ENCODE results near the gene TEKT5.
A peak's percentile ranks its signal among the peaks of the same experiment; 100 is the strongest.
"Not testable (repeated sequence)": the region's sequence is repeated elsewhere in the genome, so short reads cannot be mapped to it uniquely, and the experiment has no call there.

TEKT5 gene

GRCh38 chr16:10684511-10685151 is 10.1 kb downstream of the TEKT5 start:
- DNase-seq (ENCODE audit: low spot score): no peak

DNA sequence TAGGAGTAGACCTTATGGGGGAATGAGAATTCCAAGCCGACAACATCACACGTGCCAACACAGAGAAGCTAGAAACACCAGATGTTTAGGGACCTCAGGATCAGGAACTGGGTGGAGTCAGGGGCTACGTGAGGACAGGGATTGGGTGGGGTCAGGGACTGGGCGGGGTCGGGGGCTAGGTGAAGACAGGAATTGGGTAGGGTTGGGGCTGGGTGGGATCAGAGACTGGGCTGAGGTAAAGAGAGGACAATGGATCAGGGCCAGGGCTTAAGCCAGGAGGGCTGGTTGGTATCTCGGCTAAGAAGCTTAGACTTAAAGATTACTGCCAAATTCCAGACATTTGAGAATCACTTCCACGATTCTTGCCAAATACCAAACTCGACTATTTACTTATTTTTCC is 11.6 kb downstream of the TEKT5 start:
- no peak for DNase-seq (ENCODE audit: low spot score)

DNA sequence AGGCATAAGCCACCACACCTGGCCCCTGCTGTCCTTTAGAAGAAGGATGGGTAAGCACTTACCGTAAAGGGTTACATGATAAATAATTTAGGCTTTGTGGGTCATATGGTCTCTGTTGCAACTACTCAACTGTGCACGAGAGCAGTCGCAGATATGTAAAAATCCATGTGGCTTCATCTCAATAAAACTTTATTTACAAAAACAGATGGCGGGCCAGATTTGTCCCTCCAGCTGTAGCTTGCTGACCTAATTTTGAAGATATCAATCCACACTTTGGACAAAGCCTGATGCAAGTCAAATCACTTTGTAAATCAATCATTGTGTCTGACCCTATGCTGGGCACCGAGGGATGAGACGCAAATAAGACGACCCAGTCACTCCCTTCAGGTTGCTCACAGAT is 12.1 kb downstream of the TEKT5 start:
- DNase-seq (ENCODE audit: low spot score): no peak

DNA sequence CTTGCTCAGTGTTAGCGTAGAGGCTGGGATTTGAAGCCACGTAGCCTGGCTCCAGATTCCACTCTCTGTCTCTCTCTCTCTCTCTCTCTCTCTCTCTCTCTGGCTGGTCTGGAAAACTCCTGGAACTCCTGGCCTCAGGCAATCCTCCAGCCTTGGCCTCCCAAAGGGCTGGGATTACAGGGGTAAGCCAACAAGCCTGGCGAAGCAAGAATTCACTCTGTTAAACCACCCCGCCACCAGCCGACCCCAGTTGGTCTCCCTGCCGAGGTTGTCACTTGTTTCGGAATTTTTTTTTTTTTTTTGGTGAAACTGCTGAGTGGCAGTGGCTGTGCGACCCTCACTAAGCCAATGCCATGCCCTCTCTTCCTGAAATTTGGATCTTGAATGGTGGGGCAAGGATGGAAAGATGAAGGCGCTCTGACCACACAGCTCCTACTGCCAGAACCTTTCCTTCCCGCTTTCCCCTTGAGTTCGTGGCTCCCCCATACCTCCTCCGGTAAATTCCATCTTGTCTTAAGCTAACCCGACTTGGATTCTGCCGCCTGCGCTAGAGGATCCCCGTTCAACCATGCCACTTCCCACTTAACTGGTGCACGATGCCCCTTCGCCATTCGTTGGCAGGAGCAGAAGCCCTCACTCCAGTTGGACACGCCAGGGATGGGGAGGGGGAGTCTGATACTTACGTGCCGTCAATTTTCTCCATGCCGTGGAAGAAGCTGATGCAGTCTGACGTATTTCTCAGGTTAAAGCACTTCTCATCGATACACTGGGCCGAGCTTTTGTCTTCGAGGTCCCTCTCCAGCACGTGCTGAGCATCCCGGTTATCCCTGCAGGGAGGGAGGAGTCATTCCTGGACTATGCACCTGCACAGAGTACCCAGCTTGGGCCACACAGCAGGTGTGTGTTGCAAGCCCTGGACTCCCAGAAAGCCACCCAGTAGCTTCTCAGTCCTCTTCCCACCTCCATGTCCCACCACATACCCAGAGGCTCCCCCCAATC is 13.1 kb downstream of the TEKT5 start:
- DNase-seq (ENCODE audit: low spot score): no peak

- DNase-seq (ENCODE audit: low spot score): no peak
Measured at GRCh38 chr16:10679921-10680320, 14.8 kb downstream of the TEKT5 start.

DNA sequence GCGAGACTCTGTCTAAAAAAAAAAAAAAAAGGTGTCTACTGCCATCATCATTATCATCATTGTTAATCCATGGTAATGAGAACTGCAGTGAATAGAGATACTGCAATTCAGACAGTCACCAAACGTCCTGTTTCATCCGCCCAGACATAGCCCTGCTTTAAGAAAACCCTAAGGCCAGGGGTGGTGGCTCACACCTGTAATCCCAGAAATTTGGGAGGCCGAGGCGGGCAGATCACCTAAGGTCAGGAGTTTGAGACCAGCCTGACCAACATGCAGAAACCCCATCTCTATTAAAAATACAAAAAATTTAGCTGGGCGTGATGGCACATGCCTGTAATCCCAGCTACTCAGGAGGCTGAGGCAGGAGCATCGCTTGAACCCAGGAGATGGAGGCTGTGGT is 15.3 kb downstream of the TEKT5 start:
- DNase-seq (ENCODE audit: low spot score): not testable (repeated sequence)

DNA sequence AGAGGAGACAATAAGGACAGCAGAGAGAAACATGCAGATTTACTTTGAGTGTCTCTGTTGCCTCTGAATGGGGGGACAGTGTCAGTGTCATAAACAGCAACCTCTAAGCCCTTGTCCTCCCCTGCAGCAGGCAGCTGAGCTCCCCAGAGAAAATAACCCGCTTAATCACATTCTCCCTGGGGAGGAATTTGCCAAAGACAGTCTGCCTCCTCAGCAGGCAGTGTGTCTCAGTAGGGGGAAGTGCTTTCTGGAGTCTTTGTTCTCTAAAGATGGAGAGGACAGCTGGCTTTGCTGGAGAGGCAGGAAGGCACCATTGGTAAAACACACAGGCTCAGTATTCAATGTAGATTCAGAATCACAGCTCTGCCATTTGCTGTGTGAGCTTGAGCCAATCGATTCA is 16.1 kb downstream of the TEKT5 start:
- DNase-seq (ENCODE audit: low spot score): no peak

DNA sequence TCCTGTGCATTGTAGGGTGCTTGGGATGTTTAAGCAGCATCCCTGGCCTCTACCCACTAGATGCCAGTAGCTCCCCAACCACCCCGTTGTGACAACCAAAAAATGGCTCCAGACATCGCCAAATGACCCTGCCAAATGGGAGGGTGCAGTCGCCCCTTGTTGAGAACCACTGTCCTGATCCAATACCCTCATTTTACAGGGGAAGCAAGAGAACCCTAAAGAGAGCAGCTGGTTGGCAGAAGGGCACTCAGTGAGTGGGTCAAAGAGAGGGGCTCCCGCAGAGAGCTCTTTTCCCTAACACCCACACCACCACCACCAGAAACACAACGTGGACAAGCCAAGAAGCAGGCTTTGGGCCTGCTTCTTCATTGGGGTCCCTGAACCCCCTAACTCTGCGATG is 18.4 kb downstream of the TEKT5 start:
- DNase-seq (ENCODE audit: low spot score): no peak

DNA sequence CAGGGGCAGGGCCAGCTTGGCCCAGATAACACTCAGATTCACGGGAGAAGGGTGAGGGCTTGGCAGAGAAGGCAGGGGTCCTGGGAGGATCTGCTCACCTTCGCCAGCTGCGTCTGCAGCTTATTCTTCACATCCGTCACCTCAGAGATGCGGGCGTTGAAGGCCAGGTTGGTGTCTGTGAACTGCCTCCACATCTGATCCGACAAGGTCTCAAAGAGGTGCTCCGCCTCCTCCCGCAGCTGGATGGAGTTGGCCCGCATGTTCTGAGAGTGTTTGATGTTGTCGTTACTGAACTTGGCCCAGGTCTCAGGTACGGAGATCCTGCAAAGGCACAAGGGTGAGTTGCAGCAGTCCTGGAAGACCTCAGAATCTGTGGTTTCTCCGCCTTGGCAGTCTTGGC is 18.9 kb downstream of the TEKT5 start:
- DNase-seq (ENCODE audit: low spot score): no peak

- no peak for DNase-seq (ENCODE audit: low spot score)
Measured at GRCh38 chr16:10675216-10675615, 19.5 kb downstream of the TEKT5 start.

DNA sequence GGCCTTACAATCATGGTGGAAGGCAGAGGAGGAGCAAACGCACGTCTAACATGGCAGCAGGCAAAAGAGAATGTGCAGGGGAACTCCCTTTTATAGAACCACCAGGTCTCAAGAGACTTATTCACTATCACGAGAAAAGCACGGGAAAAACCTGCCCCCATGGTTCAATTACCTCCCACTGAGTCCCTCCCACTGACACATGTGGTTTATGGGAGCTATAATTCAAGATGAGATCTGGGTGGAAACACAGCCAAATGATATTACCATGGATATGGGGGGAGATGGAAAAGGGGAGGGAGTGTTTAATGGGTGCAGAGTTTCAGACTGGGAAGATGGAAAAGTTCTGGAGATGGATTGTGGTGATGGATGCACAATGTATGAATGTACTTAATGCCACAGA is 23.0 kb downstream of the TEKT5 start:
- DNase-seq (ENCODE audit: low spot score): no peak

- no peak for DNase-seq (ENCODE audit: low spot score)
Measured at GRCh38 chr16:10669791-10670190, 24.9 kb downstream of the TEKT5 start.

- peak; percentile 45 for DNase-seq (ENCODE audit: low spot score)
Measured at GRCh38 chr16:10668322-10669045, 26.2 kb downstream of the TEKT5 start.

GRCh38 chr16:10667239-10667638 is 27.5 kb downstream of the TEKT5 start:
- no peak for DNase-seq (ENCODE audit: low spot score)

DNA sequence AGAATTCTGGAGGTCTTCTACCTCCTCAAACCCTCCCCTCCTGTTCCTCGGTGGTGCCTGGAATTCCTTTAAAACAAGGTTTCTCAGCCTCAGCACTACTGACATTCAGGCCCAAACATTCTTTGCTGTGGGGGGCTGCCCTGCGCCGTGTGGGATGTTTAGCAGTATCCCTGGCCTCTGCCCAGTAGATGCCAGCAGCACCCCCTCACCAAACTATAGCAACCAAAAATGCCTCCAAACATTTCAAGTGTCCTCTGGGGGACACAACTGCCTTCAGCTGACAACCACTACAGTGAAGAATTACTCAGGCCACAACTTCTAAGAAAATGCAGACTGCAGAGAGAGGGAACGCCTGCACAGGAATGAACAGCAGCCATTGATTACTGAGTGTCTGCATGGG is 28.4 kb downstream of the TEKT5 start:
- no peak for DNase-seq (ENCODE audit: low spot score)

DNA sequence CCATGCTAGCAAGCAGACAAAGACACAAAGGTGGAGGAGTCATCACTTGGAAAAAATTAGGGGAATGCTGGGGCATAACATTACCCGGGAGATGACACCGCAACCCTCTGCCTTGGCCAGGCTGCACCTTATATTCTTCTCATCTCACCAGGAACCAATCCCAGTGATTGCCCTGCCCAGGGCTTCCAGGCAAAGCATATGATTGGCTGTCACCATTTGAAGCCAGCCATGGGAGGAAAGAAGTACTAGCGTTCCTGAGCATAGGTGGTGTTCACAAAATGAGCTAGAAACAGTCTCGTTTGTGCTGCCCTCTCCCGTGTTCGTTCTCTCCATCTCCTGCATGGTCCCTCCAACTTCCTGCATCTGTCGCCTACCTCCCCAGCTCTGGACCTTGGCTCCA is 29.6 kb downstream of the TEKT5 start:
- no peak for DNase-seq (ENCODE audit: low spot score)

GRCh38 chr16:10664720-10665126 is 30.0 kb downstream of the TEKT5 start:
- DNase-seq (ENCODE audit: low spot score): no peak

GRCh38 chr16:10663744-10664143 is 31.0 kb downstream of the TEKT5 start:
- DNase-seq (ENCODE audit: low spot score): no peak

DNA sequence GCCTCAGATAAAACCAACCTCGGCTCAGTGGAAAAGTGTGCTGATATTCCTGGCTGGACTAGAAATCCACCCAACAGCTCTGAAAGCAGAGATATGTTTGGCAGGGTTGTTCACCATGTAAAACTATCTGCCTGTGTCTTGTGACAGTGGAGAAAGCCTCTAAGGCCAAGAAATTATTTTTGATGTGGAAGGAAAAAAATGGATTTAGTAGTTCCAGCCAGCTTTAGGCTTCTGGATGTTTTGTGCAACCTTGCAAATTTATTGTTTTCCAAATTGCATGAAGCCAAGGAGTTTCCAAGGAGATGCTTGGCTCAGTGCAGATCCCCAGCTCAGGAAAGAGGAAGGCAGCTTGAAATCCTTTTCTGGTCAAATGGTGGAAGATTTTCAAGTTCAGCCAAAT is 31.6 kb downstream of the TEKT5 start:
- DNase-seq (ENCODE audit: low spot score): no peak

- no peak for DNase-seq (ENCODE audit: low spot score)
Measured at GRCh38 chr16:10662212-10662611, 32.5 kb downstream of the TEKT5 start.

- no peak for DNase-seq (ENCODE audit: low spot score)
Measured at GRCh38 chr16:10661737-10662136, 33.0 kb downstream of the TEKT5 start.

DNA sequence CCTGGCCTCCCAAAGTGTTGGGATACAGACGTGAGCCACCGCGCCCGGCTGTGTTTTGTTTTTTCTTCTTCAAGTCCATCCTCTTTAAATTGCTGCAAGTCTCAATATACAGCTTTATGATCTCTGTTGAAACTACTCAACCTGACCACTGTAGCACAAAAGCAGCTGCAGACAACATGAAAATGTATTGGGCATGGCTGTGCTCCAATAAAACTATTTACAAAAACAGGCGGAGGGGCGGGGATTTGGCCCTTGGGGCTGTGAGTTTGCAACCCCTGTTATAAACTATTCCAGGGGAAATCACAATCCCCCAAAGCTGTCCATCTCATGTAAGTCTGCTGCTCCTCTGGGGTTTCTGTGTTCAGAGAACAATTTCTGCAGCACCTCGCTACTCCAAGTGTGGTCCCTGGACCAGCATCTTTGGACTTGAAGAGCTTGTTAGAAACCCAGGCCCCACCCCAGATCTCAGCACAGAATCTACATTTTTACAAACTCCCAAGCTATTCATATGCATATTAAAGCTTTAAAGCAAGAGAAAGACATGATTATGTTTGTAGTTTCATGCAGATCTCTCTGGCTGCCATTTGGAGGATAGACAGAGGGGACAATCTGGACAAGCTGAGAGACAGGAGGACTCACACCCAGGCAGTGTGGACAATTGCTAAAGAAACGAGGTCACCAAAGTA is 33.6 kb downstream of the TEKT5 start:
- DNase-seq (ENCODE audit: low spot score): no peak

All from AG08396 (cell line).